H1 (cell line): ENCODE measurements around the gene MID1. TPM values are rescaled to one million over a fixed set of nuclear protein-coding genes. Genes with fewer than 3 reads are reported as not detected.

Source experiments
- CTCF ChIA-PET: fragments of 300-600 bp; sonication (Branson Sonifier 250); formaldehyde crosslinking; loops from one replicate; lab custom pipeline; 2021; ENCODE audit not compliant: partially characterized antibody; lab: Charles Lee
- POLR2A ChIA-PET: fragments of 300-600 bp; sonication (Branson Sonifier 250); formaldehyde crosslinking; loops from one replicate; lab custom pipeline; 2021; ENCODE audit warnings: inconsistent platforms; ENCODE audit not compliant: partially characterized antibody; lab: Charles Lee
- DNase-seq, 2 experiments: peaks; one replicate each; pipeline versions ENCODE4 v3.0.0 to v3.0.0-alpha.2; 2010 to 2022; ENCODE audit warnings: low spot score in 2 of 2, low read depth in 1 of 2, mixed read lengths in 1 of 2
- FAIRE-seq: peaks from 2 replicates; lab custom pipeline; 2011; peaks lifted over from hg19 to GRCh38; lab: Jason Lieb, UNC
- H2AFZ ChIP-seq: 2 replicates; pipeline ENCODE4 v1.8.1; 2012; ENCODE audit warnings: low read length, inconsistent platforms
- H2AK5ac ChIP-seq: 2 replicates; pipeline ENCODE4 v1.6.1; 2013; ENCODE audit warnings: low read depth, low read length
- H2BK120ac ChIP-seq: replicated peaks from 2 replicates; pipeline ENCODE3; 2013; ENCODE audit warnings: low read depth, low read length, inconsistent platforms
- H2BK12ac ChIP-seq: 2 replicates; pipeline ENCODE4 v1.6.1; 2013; ENCODE audit warnings: low read depth, low read length
- H2BK15ac ChIP-seq: 2 replicates; pipeline ENCODE4 v1.6.1; 2013; ENCODE audit warnings: low read length
- H2BK20ac ChIP-seq: 2 replicates; pipeline ENCODE4 v1.6.1; 2013; ENCODE audit warnings: low read length
- H2BK5ac ChIP-seq: 2 replicates; pipeline ENCODE4 v1.6.1; 2013; ENCODE audit warnings: low read depth, low read length
- H3K14ac ChIP-seq: 2 replicates; pipeline ENCODE4 v1.6.1; 2013; ENCODE audit warnings: inconsistent platforms; ENCODE audit not compliant: insufficient read length
- H3K18ac ChIP-seq: 2 replicates; pipeline ENCODE4 v1.6.1; 2013; ENCODE audit warnings: low read length; ENCODE audit errors: extremely low read depth
- H3K23ac ChIP-seq: 2 replicates; pipeline ENCODE4 v1.6.1; 2013; ENCODE audit warnings: inconsistent platforms; ENCODE audit not compliant: insufficient read length
- H3K23me2 ChIP-seq: 2 replicates; pipeline ENCODE4 v1.6.1; 2013; ENCODE audit warnings: low read depth, low read length
- H3K27ac ChIP-seq: 2 replicates; pipeline ENCODE4 v1.6.1; 2011; ENCODE audit warnings: low read depth, low read length, inconsistent platforms
- H3K27me3 ChIP-seq, 4 experiments: replicated peaks in 1 of 4; 1 replicate in 1 of 4; 2 replicates in 3 of 4; pipeline versions ENCODE4 v1.6.1 to v1.8.1; 2011 to 2013; ENCODE audit warnings: low read length in 3 of 4, mild to moderate bottlenecking in 3 of 4, inconsistent platforms in 2 of 4, mixed read lengths in 2 of 4, moderate library complexity in 1 of 4; ENCODE audit not compliant: control insufficient read depth in 3 of 4, insufficient read depth in 3 of 4; ENCODE audit errors: extremely low read depth in 1 of 4
- H3K36me3 ChIP-seq, 4 experiments: 2 replicates each; pipeline versions ENCODE4 v1.6.1 to v1.8.1; 2011 to 2013; ENCODE audit warnings: mild to moderate bottlenecking in 4 of 4, low read length in 3 of 4, moderate library complexity in 2 of 4, control low read depth in 1 of 4, inconsistent platforms in 1 of 4; ENCODE audit not compliant: insufficient read depth in 4 of 4, control insufficient read depth in 2 of 4
- H3K4ac ChIP-seq: replicated peaks from 2 replicates; pipeline ENCODE3; 2013; ENCODE audit warnings: low read length, low read depth, mixed read lengths, inconsistent platforms; ENCODE audit not compliant: insufficient read length
- H3K4me1 ChIP-seq, 4 experiments: replicated peaks in 1 of 4; 1 replicate in 1 of 4; 2 replicates in 3 of 4; pipeline versions ENCODE4 v1.6.1 to v1.8.1; 2011 to 2013; ENCODE audit warnings: low read length in 3 of 4, inconsistent platforms in 2 of 4, mixed read lengths in 1 of 4; ENCODE audit not compliant: insufficient read depth in 4 of 4, control insufficient read depth in 3 of 4
- H3K4me2 ChIP-seq, 2 experiments: 2 replicates each; pipeline versions ENCODE4 v1.6.1 to v1.8.1; 2011 to 2013; ENCODE audit warnings: low read depth in 2 of 2, low read length in 2 of 2, control low read depth in 1 of 2, inconsistent platforms in 1 of 2, mild to moderate bottlenecking in 1 of 2; ENCODE audit not compliant: insufficient read depth in 1 of 2
- H3K4me3 ChIP-seq, 4 experiments: fragments of 200-600, 300-600 bp in 1 of 4; sonication (generic), shearing (Covaris generic), sonication (Bioruptor Twin) in 1 of 4; 2 replicates each; pipeline versions ENCODE4 v1.5.1 to v1.8.1; 2011 to 2016; ENCODE audit warnings: low read length in 4 of 4, low read depth in 3 of 4, control low read depth in 2 of 4, inconsistent platforms in 2 of 4, mild to moderate bottlenecking in 2 of 4, mixed read lengths in 1 of 4, moderate library complexity in 1 of 4; ENCODE audit not compliant: insufficient read depth in 2 of 4; ENCODE audit errors: extremely low read depth in 1 of 4
- H3K56ac ChIP-seq: replicated peaks from 2 replicates; pipeline ENCODE3; 2013; ENCODE audit warnings: low read depth, mild to moderate bottlenecking, mixed read lengths, low read length, inconsistent platforms; ENCODE audit not compliant: insufficient read length
- H3K79me1 ChIP-seq: 2 replicates; pipeline ENCODE4 v1.6.1; 2013; ENCODE audit warnings: low read depth, low read length, control low read depth
- H3K79me2 ChIP-seq, 2 experiments: 2 replicates each; pipeline versions ENCODE4 v1.6.1 to v1.8.1; 2012 to 2013; ENCODE audit warnings: low read length in 2 of 2, mild to moderate bottlenecking in 2 of 2, inconsistent platforms in 1 of 2; ENCODE audit not compliant: insufficient read depth in 2 of 2, control insufficient read depth in 1 of 2
- H3K9ac ChIP-seq, 4 experiments: replicated peaks in 1 of 4; 1 replicate in 1 of 4; 2 replicates in 3 of 4; pipeline versions ENCODE4 v1.6.1 to v1.8.1; 2011 to 2013; ENCODE audit warnings: low read depth in 3 of 4, low read length in 3 of 4, control low read depth in 2 of 4, mild to moderate bottlenecking in 2 of 4, moderate library complexity in 2 of 4, inconsistent platforms in 1 of 4; ENCODE audit errors: extremely low read depth in 1 of 4
- H3K9me3 ChIP-seq, 2 experiments: 2 replicates each; pipeline versions ENCODE4 v1.6.1 to v1.8.1; 2012 to 2013; ENCODE audit warnings: mild to moderate bottlenecking in 2 of 2, moderate library complexity in 2 of 2, control low read depth in 1 of 2, inconsistent platforms in 1 of 2, low read depth in 1 of 2, low read length in 1 of 2, mixed read lengths in 1 of 2; ENCODE audit not compliant: insufficient read depth in 2 of 2
- H4K20me1 ChIP-seq, 2 experiments: replicated peaks in 1 of 2; 2 replicates each; pipeline versions ENCODE3 to v1.8.1; 2011 to 2013; ENCODE audit warnings: inconsistent platforms in 2 of 2, low read length in 2 of 2, mild to moderate bottlenecking in 1 of 2; ENCODE audit not compliant: insufficient read depth in 2 of 2, control insufficient read depth in 1 of 2
- H4K5ac ChIP-seq: 2 replicates; pipeline ENCODE4 v1.6.1; 2013; ENCODE audit warnings: low read length, low read depth, mixed read lengths, inconsistent platforms; ENCODE audit not compliant: insufficient read length
- H4K8ac ChIP-seq: 2 replicates; pipeline ENCODE4 v1.8.0; 2013; ENCODE audit warnings: mild to moderate bottlenecking, moderate library complexity, low read length, inconsistent platforms; ENCODE audit not compliant: insufficient read depth; ENCODE audit errors: extremely low read depth
- H4K91ac ChIP-seq: replicated peaks from 2 replicates; pipeline ENCODE3; 2013; ENCODE audit warnings: low read length, mixed read lengths, inconsistent platforms; ENCODE audit not compliant: insufficient read length
- CHD1 ChIP-seq: IDR thresholded peaks from 2 replicates; pipeline ENCODE4 v1.6.1; 2012; ENCODE audit warnings: low read depth, low read length, improper control_type of control experiment
- CHD2 ChIP-seq: IDR thresholded peaks from 2 replicates; pipeline ENCODE4 v1.6.1; 2012; ENCODE audit warnings: low read length, improper control_type of control experiment
- KDM5A ChIP-seq: fragments of 200-600 bp; IDR thresholded peaks from 2 replicates; pipeline ENCODE4 v1.7.1; 2012; ENCODE audit warnings: mild to moderate bottlenecking, low read length, inconsistent platforms, mixed read lengths
- MAFK ChIP-seq: IDR thresholded peaks from 2 replicates; pipeline ENCODE4 v1.6.1; 2012; ENCODE audit warnings: low read depth, mild to moderate bottlenecking, improper control_type of control experiment, low read length
- SUZ12 ChIP-seq: fragments of 200-600 bp; sonication (generic); IDR thresholded peaks from 2 replicates; pipeline ENCODE4 v1.6.1; 2012; ENCODE audit warnings: mild to moderate bottlenecking, inconsistent platforms, low read length, moderate library complexity, mixed read lengths
- WGBS, 2 experiments: shearing (Covaris generic) in 1 of 2; methylation state at CpG; one replicate each; pipeline versions ENCODE4 v1.1.6 to v1.1.7; 2013 to 2015; ENCODE audit warnings: low lambda C conversion rate in 2 of 2, mixed read lengths in 2 of 2, inconsistent platforms in 1 of 2, low coverage in 1 of 2, missing lambda C conversion rate in 1 of 2; ENCODE audit not compliant: insufficient replicate concordance in 2 of 2, insufficient coverage in 1 of 2, insufficient read length in 1 of 2; ENCODE audit errors: extremely low coverage in 1 of 2, missing lambda C conversion rate in 1 of 2; 5-methylcytosine and 5-hydroxymethylcytosine counted together
- polyA plus RNA-seq, 7 experiments: library from polyadenylated mRNA; depleted of rRNA in 3 of 7; stranded (reverse) in 5 of 7; unstranded in 2 of 7; fragments of >200 nt in 5 of 7; fragments of 200-250 nt in 2 of 7; gene quantifications; 1 replicate in 5 of 7; 2 replicates in 1 of 7; 4 replicates in 1 of 7; pipeline versions ENCODE4 v1.2.1 to v1.2.3, GENCODE V29; 2011 to 2013; ENCODE audit warnings: missing spikeins in 2 of 7, mixed read lengths in 2 of 7
- total RNA-seq: library from RNA; stranded (reverse); fragmentation: NEBNext Ultra II Directional; extraction: Animal tissue kit (Norgen Biotek cat#: 25700); gene quantifications from 2 replicates; pipeline ENCODE4 v1.2.1, GENCODE V29; 2021

The MID1 gene
- total and polyA plus RNA-seq, 2 of the 8 experiments (the other 6 are each of a cell fraction or from before 2014, with no cell fraction given), result 12.9 to 54.3 TPM

- no peak overlapping the region for H2AK5ac ChIP-seq
- H3K56ac ChIP-seq, result no peak overlapping the region
- no peak overlapping the region for H2AFZ ChIP-seq
- no peaks in the 10 kb centered on the region for H3K36me3 ChIP-seq
- no peak overlapping the region for H2BK120ac ChIP-seq
- H4K5ac ChIP-seq, result no peak overlapping the region
- no peak overlapping the region for H3K4me3 ChIP-seq
- peaks cover 0 to 15% (median 4%) of the 10 kb centered on the region in 4 experiments; a peak in 4 of 7 replicates for H3K4me1 ChIP-seq
- no peaks in the 10 kb centered on the region for H3K79me1 ChIP-seq
- H4K20me1 ChIP-seq, result no peaks in the 10 kb centered on the region
- H2BK5ac ChIP-seq, result no peak overlapping the region
- H4K91ac ChIP-seq, result no peak overlapping the region
- H3K18ac ChIP-seq, result no peak overlapping the region
- no peak overlapping the region for H2BK20ac ChIP-seq
- WGBS, 2 experiments, result 95% methylated on average over 4 of the region's 4 CpGs; no CpG with 5 or more reads in 1 of the 2 experiments
- H3K4me2 ChIP-seq, result no peak overlapping the region
- no peak overlapping the region for H3K27ac ChIP-seq
- H3K79me2 ChIP-seq, result peaks cover 0 to 12% of the 10 kb centered on the region in 2 experiments; a peak in 1 of 4 replicates
- no peak overlapping the region for H3K9ac ChIP-seq
- TF ChIP-seq CHD1, result no peak
- no peak for TF ChIP-seq MAFK
- no peak for TF ChIP-seq SUZ12
- no peak for TF ChIP-seq CHD2
- no peak for TF ChIP-seq KDM5A
- H2BK12ac ChIP-seq, result no peak overlapping the region
- POLR2A ChIA-PET, result no interaction called here
- CTCF ChIA-PET, result interaction anchor here (1.4 kb wide), 1 partner anchor 316 kb away, joined by 3 read pairs; no protein-coding TSS in a partner anchor
- FAIRE-seq, result no peak
- no peaks in the 10 kb centered on the region for H3K27me3 ChIP-seq
- no peak overlapping the region for H3K14ac ChIP-seq
- H4K8ac ChIP-seq, result no peak overlapping the region
- H3K9me3 ChIP-seq, result no peaks in the 10 kb centered on the region
- no peak for DNase-seq
- H3K23me2 ChIP-seq, result no peaks in the 10 kb centered on the region
- no peak overlapping the region for H2BK15ac ChIP-seq
- no peak overlapping the region for H3K4ac ChIP-seq
- no peak overlapping the region for H3K23ac ChIP-seq
These were observed 114.7 kb downstream of the MID1 start for GRCh38 chrX:10505726-10506125.
